H9 (cell line): ENCODE measurements around the gene UTP15. TPM values are rescaled to one million over a fixed set of nuclear protein-coding genes. Genes with fewer than 3 reads are reported as not detected.

ENCODE experiments used
- DNase-seq: peaks from one replicate; pipeline ENCODE4 v3.0.0-alpha.2; 2017
- H2AFZ ChIP-seq: one replicate; pipeline ENCODE4 v1.6.1; 2013; ENCODE audit warnings: mild to moderate bottlenecking, low read length, control low read depth, moderate library complexity
- H2AK5ac ChIP-seq: 2 replicates; pipeline ENCODE4 v1.6.1; 2013; ENCODE audit warnings: low read length, control low read depth, mixed read lengths; ENCODE audit not compliant: insufficient read length
- H2BK120ac ChIP-seq: one replicate; pipeline ENCODE4 v1.6.1; 2013; ENCODE audit warnings: low read depth, mild to moderate bottlenecking, low read length, control low read depth, inconsistent platforms; ENCODE audit not compliant: poor library complexity, severe bottlenecking
- H2BK12ac ChIP-seq: 2 replicates; pipeline ENCODE4 v1.6.1; 2013; ENCODE audit warnings: low read length, control low read depth, mixed read lengths, low read depth; ENCODE audit not compliant: insufficient read length
- H2BK15ac ChIP-seq: 2 replicates; pipeline ENCODE4 v1.6.1; 2013; ENCODE audit warnings: low read depth, low read length, control low read depth
- H2BK20ac ChIP-seq: one replicate; pipeline ENCODE4 v1.6.1; 2013; ENCODE audit warnings: low read depth, mild to moderate bottlenecking, low read length, control low read depth, inconsistent platforms; ENCODE audit not compliant: poor library complexity, severe bottlenecking
- H2BK5ac ChIP-seq: 2 replicates; pipeline ENCODE4 v1.6.1; 2013; ENCODE audit warnings: low read length, control low read depth, mixed read lengths; ENCODE audit not compliant: insufficient read length
- H3K14ac ChIP-seq: 2 replicates; pipeline ENCODE4 v1.6.1; 2013; ENCODE audit warnings: low read length, control low read depth; ENCODE audit not compliant: insufficient read depth
- H3K18ac ChIP-seq: 2 replicates; pipeline ENCODE4 v1.6.1; 2013; ENCODE audit warnings: low read depth, mild to moderate bottlenecking, mixed read lengths, low read length, control low read depth; ENCODE audit not compliant: insufficient read length
- H3K23ac ChIP-seq: 2 replicates; pipeline ENCODE4 v1.6.1; 2013; ENCODE audit warnings: low read length, control low read depth, mixed read lengths, low read depth; ENCODE audit not compliant: insufficient read length
- H3K23me2 ChIP-seq: 2 replicates; pipeline ENCODE4 v1.6.1; 2013; ENCODE audit warnings: low read depth, mild to moderate bottlenecking, mixed read lengths, low read length, control low read depth; ENCODE audit not compliant: insufficient read length, poor library complexity, severe bottlenecking
- H3K27ac ChIP-seq: 2 replicates; pipeline ENCODE4 v1.5.1; 2013; ENCODE audit warnings: low read length, control low read depth, mixed read lengths, low read depth; ENCODE audit not compliant: insufficient read length
- H3K27me3 ChIP-seq: 2 replicates; pipeline ENCODE4 v1.6.1; 2013; ENCODE audit warnings: low read length, control low read depth, inconsistent platforms; ENCODE audit not compliant: insufficient read depth
- H3K4ac ChIP-seq: 2 replicates; pipeline ENCODE4 v1.6.1; 2013; ENCODE audit warnings: low read depth, mild to moderate bottlenecking, control low read depth, inconsistent platforms, low read length, moderate library complexity
- H3K4me1 ChIP-seq: 2 replicates; pipeline ENCODE4 v1.6.1; 2013; ENCODE audit warnings: low read length, control low read depth, inconsistent platforms; ENCODE audit not compliant: insufficient read depth
- H3K4me2 ChIP-seq: 2 replicates; pipeline ENCODE4 v1.6.1; 2013; ENCODE audit warnings: low read length, control low read depth, mixed read lengths; ENCODE audit not compliant: insufficient read length, insufficient read depth
- H3K56ac ChIP-seq: 2 replicates; pipeline ENCODE4 v1.6.1; 2013; ENCODE audit warnings: low read depth, mild to moderate bottlenecking, mixed read lengths, low read length, control low read depth; ENCODE audit not compliant: insufficient read length
- H3K79me1 ChIP-seq: 2 replicates; pipeline ENCODE4 v1.6.1; 2013; ENCODE audit warnings: low read depth, mild to moderate bottlenecking, moderate library complexity, low read length, control low read depth, inconsistent platforms; ENCODE audit not compliant: insufficient read depth, poor library complexity, severe bottlenecking
- H3K79me2 ChIP-seq: 2 replicates; pipeline ENCODE4 v1.6.1; 2013; ENCODE audit warnings: low read length, control low read depth, inconsistent platforms; ENCODE audit not compliant: insufficient read depth
- H3K9ac ChIP-seq: 2 replicates; pipeline ENCODE4 v1.6.1; 2013; ENCODE audit warnings: low read length, control low read depth, mixed read lengths; ENCODE audit not compliant: insufficient read length; ENCODE audit errors: extremely low read depth
- H3K9me3 ChIP-seq: one replicate; pipeline ENCODE4 v1.6.1; 2013; ENCODE audit warnings: low read depth, low read length, inconsistent platforms; ENCODE audit not compliant: control insufficient read depth
- H3T11ph ChIP-seq: one replicate; pipeline ENCODE4 v1.6.1; 2013; ENCODE audit warnings: mild to moderate bottlenecking, low read length, control low read depth, inconsistent platforms
- H4K20me1 ChIP-seq: one replicate; pipeline ENCODE4 v1.6.1; 2013; ENCODE audit not compliant: control insufficient read depth, insufficient read length, insufficient read depth
- H4K5ac ChIP-seq: 2 replicates; pipeline ENCODE4 v1.6.1; 2013; ENCODE audit warnings: low read depth, mild to moderate bottlenecking, mixed read lengths, low read length, control low read depth; ENCODE audit not compliant: insufficient read length
- H4K8ac ChIP-seq: replicated peaks from 2 replicates; pipeline ENCODE4 v1.6.1; 2013; ENCODE audit warnings: low read length, control low read depth, mixed read lengths, low read depth; ENCODE audit not compliant: insufficient read length
- H4K91ac ChIP-seq: 2 replicates; pipeline ENCODE4 v1.6.1; 2013; ENCODE audit warnings: low read depth, mild to moderate bottlenecking, moderate library complexity, mixed read lengths, low read length, control low read depth; ENCODE audit not compliant: insufficient read length
- H3K27ac Mint-ChIP-seq, 3 experiments: 2 replicates in 2 of 3; 3 replicates in 1 of 3; pipeline ENCODE4 v1.8.0; 2020 to 2021; ENCODE audit warnings: mixed read lengths in 3 of 3, mild to moderate bottlenecking in 1 of 3, moderate library complexity in 1 of 3
- H3K27me3 Mint-ChIP-seq: 2 replicates; pipeline ENCODE4 v1.8.0; 2021; ENCODE audit warnings: low read depth, mild to moderate bottlenecking, moderate library complexity, mixed read lengths
- H3K36me3 Mint-ChIP-seq, 3 experiments: 2 replicates in 2 of 3; 3 replicates in 1 of 3; pipeline ENCODE4 v1.8.0; 2020 to 2021; ENCODE audit warnings: low read depth in 3 of 3, mixed read lengths in 3 of 3; ENCODE audit not compliant: insufficient read depth in 1 of 3
- H3K4me1 Mint-ChIP-seq, 2 experiments: 2 replicates each; pipeline ENCODE4 v1.8.0; 2020; ENCODE audit warnings: mixed read lengths in 2 of 2
- H3K4me3 Mint-ChIP-seq, 2 experiments: 2 replicates in 1 of 2; 3 replicates in 1 of 2; pipeline ENCODE4 v1.8.0; 2020 to 2021; ENCODE audit warnings: mild to moderate bottlenecking in 2 of 2, mixed read lengths in 2 of 2, moderate library complexity in 1 of 2
- H3K9me3 Mint-ChIP-seq, 2 experiments: 2 replicates in 1 of 2; 3 replicates in 1 of 2; pipeline ENCODE4 v1.8.0; 2020; ENCODE audit warnings: mild to moderate bottlenecking in 2 of 2, mixed read lengths in 2 of 2, moderate library complexity in 1 of 2
- CTCF ChIP-seq: fragments of 200-600 bp; sonication (generic); conservative IDR thresholded peaks from 3 replicates; pipeline ENCODE4 v1.8.0; 2021; ENCODE audit warnings: antibody characterized with exemption, mild to moderate bottlenecking
- WGBS: extraction: QIAGEN DNeasy Blood & Tissue Kit; methylation state at CpG from one replicate; pipeline ENCODE4 v1.1.7; 2013; ENCODE audit warnings: missing lambda C conversion rate, low lambda C conversion rate, mixed read lengths; ENCODE audit not compliant: insufficient read length; ENCODE audit errors: extremely low coverage; 5-methylcytosine and 5-hydroxymethylcytosine counted together
- total RNA-seq: library from RNA; stranded (reverse); gene quantifications from 2 replicates; pipeline ENCODE4 v1.2.1, GENCODE V29; 2021

The UTP15 gene
- total RNA-seq, 1 experiment from 2014 or later: 43.5 TPM

DNA sequence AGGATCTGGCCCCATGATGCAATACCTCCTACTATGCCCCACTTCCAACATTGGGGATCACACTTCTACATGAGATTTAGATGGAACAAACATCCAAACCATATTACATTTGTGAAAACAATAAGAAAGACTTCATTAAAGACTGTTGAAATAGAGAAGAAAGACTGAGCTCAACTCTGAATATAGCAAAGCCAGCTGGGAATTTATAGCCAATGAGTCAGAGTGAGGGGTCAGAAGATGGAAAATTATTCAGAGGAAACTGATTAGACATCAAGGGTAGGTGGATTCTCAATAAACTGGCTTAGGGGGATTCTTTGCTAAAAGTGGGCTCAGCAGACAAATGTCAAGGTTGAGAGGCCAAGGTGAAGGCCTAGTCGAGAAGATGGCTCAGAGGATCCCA is 41.7 kb upstream of the UTP15 start:
- Mint-ChIP-seq H3K27ac (no peak overlapping the region), H3K36me3 (no peaks in the 10 kb centered on the region), H3K4me3 (no peak overlapping the region), H3K9me3 (no peaks in the 10 kb centered on the region), H3K27me3 (no peaks in the 10 kb centered on the region), H3K4me1 (peaks cover 8 to 18% of the 10 kb centered on the region in 2 experiments)
- DNase-seq: no peak
- Histone ChIP-seq H3K4me1 (no peaks in the 10 kb centered on the region), H3K23ac (no peak overlapping the region), H3K27ac (no peak overlapping the region), H2BK15ac (no peak overlapping the region), H3T11ph (no peak overlapping the region), H3K23me2 (no peaks in the 10 kb centered on the region), H3K79me1 (no peaks in the 10 kb centered on the region), H3K18ac (no peak overlapping the region), H2BK5ac (no peak overlapping the region), H3K79me2 (no peaks in the 10 kb centered on the region), H3K9ac (no peak overlapping the region), H4K91ac (no peak overlapping the region), H2AFZ (no peak overlapping the region), H2BK20ac (no peak overlapping the region), H2AK5ac (no peak overlapping the region), H3K27me3 (no peaks in the 10 kb centered on the region), H3K14ac (no peak overlapping the region), H4K8ac (no peak overlapping the region), H2BK12ac (no peak overlapping the region), H4K20me1 (no peaks in the 10 kb centered on the region), H3K9me3 (no peaks in the 10 kb centered on the region), H3K56ac (no peak overlapping the region), H4K5ac (no peak overlapping the region), H3K4ac (no peak overlapping the region), H3K4me2 (no peak overlapping the region), H2BK120ac (no peak overlapping the region)
- TF ChIP-seq CTCF: no peak
- no CpG with 5 or more reads among the region's 1 CpG for WGBS
